Bone marrow (tissue), 2 donors: ENCODE measurements around the gene PBX1.

Source experiments
- DNase-seq, 2 donors: peaks; one replicate each; lab custom pipeline; 2025; lab: John Stamatoyannopoulos, UW

The PBX1 gene

DNA sequence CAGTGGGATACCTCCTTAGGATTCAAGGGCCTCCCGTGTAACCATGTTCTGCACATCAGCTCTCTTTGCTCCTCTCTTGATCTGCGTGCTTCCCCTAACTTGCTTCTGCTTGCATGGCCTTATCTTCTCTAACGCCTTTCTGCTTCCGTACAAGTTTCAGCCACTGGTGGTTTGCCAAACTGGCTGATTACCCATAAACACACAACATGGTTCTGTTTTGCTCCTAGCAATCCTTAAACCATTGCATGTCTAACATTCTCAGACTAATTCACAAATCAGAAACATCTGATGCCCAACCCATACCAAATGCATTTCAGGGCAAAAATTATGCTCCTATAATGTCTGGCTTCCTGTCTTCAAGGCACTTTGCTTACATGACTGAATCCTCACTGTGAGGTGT is 166.4 kb downstream of the PBX1 start:
- no peak for DNase-seq

DNA sequence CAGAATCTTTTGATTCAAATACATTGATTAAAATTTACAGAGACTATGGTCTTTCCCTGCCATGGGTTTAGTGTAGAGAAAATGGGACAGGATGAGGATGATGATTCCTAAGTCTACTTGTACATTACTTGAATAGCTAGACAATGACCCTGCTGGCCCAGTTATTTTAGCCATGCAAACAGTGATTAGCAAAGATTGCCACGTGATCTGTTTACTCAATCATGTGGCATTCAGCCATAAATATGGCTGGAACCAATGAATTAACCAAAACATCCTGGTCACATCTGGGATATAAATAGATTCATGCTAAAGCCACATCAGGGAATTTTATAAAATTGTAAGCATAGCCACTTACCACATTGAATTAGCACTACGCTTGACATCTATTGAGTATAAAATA is 167.3 kb downstream of the PBX1 start:
- DNase-seq = no peak

DNA sequence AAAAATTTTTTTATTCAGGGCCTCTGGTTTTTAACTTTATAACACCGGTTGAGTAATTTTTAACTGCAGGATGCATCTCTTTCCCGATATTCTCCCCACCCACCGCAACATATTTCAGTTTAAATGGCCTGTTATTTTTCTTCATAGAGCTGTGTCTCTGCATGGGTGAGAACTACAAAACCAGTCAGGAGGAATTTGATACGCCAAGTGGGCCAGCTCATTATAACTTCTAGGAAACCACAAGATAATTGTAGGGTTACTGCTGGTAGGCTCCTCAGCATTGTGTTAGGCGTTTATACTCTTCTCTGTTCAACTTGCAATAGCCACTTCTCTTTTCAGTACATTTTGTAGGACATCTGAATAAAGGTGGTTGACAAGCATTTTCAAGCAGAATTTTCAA is 169.7 kb downstream of the PBX1 start:
- no peak for DNase-seq

DNA sequence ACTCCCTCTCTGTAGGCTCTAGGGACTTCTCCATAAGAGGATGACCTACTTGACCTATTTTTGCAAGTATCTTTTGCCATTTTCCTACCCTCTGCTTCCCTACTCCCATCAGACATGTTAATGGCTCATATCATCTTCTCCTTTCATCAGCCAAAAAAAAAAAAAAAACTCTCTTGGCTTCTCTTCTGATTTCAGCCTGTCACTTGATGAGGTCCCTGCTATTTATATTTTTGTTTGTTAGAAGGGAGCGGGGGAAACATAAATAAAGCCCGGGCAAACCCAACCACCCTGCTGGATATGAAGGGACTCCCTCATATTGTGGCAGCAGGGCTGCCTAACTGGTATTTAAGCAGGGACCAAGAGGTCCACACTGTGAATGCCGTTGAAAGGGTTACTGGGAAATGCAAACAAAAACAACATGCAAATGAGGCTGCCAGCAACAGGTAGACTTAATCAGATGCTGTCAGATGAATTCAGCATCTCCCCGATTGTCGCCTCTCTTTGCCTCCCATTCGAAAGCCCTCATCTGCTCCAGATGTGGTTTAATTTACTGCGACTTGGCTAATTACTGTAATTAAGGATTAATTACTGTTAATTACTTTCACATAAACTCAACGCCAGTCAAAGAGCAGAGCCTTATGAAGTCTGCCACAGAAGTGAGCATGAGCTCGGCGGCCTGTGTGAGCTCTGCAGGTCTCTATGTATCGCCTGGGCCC is 172.3 kb downstream of the PBX1 start:
- no peak for DNase-seq

DNA sequence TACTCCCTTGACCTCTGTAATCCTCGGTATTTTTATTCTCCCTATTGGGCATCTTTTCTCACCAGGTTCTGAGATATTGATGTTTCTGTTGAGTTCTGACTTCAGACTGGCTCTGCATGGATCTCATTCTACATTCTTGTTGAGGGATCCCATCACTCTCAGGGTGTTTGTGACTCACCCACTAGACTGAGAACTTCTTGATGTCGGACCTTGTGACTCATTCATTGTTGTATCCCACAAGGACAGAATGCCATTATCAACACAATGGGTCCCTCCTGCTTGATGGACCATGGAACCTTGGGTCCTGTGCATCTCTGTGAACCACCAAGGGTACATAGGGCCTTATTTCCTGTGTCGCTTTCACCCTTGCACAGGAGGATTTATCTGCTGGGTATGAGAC is 174.1 kb downstream of the PBX1 start:
- no peak for DNase-seq

DNA sequence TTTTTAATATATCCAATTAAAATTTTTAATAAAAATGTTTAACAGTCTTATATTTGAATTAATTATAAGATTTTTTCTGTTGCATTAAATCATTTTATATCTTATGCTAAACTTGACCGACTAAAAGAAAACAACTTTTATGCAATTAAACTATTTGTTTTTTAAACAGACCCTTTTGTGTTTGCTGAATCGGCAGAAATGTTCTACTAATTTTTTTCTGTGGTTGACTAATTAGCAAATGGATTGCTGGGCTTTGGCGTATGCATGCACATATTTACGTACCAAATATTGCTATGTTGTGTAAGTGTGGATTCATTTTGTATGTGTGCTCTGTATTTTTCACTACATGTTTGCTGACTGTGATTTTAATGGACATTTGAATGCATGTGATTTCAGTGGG is 174.8 kb downstream of the PBX1 start:
- DNase-seq = no peak

DNA sequence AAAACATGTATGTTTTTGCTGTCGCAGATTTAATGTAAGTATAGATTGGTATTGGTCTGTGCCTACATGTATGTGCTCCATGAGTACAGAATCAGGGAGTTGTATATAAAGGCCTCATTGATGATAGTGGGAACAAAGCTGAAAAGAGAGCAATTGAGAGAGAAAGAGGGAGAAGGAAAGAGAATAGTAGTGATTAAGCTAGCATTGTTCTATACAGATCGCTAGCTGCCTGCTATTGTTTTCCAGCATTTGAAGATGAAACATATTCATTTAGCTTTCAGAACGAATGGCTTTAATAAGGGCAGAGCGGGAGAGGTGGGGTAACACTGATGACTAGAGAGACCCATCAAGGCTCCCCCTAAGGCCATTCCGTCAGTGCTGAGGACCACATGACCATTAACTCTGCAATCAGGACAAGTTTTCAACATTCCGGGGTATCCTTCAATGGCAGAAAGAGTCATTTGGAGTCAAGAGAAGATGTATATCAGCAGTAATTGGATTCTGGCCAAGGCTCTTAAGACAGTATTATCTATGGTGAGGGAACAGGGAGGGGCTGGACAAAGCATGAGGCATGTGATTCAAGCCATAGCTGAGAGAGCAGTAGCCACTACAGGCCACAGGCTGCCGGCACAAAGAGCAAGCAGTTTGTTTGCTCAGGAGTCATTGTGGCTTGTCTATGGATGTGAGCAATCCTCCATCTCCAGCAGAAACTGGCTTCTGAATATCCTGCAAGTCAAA is 176.5 kb downstream of the PBX1 start:
- DNase-seq = no peak

DNA sequence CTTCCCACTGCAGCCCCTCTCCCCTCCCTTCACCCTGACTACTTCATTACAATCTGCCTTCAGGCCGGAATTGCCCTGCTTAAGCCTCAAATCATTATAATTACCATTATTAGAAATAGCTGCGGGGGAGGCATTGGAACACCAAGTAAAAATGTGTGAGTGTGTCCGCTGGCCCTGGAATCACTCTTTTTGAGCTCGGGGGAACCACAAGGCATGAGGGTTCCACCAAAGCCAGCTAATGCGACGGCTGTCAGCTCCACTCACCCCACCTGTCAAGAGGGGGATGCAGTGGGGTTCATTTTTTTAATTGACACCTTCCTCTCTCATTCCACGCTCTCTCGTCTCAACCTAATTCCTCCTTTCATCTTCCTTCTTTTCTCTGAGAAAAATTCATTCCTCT is 177.2 kb downstream of the PBX1 start:
- DNase-seq = no peak

DNA sequence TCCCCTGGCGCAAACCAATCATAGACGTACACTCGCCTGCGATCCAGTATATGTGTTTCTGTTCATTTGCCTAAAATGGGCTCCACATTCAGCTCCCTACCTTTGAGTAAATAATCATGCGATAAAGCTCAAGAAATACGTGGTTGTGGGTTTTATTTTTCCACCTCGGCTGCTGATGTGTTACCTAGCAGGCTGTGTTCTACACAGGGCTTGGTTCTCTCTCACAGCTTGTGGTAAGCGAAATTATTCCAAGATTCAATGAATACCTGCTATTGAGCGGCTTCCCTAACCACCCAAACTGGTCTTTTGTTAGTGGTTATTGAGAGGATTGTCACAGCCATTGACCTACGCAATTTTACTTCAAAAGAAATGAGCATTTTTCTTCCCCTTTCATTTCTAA is 180.2 kb downstream of the PBX1 start:
- DNase-seq = no peak

DNA sequence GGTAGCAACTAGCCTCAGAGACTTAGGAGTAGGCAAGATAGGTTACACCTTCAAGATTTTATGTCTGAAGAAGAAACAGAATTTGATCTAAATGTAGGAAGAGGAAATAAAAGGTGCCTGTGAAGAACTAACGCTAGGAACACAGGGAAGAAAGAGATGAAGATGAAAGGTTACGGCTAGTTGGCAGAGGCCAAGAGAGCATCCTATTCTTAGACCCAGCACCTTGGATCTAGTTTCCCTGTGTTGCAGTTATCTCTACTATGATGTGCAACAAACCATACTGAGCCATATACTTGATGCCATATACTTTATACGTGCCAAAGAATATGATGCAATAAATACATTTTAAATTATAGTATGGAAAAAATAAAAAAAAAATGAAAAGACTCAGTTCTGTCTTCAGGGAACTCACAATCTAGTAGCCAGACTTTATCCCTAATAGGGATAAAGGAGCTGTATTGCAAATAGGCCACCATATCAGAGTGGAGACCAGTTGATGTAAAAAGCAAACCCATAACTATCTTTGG is 181.1 kb downstream of the PBX1 start:
- DNase-seq = no peak

DNA sequence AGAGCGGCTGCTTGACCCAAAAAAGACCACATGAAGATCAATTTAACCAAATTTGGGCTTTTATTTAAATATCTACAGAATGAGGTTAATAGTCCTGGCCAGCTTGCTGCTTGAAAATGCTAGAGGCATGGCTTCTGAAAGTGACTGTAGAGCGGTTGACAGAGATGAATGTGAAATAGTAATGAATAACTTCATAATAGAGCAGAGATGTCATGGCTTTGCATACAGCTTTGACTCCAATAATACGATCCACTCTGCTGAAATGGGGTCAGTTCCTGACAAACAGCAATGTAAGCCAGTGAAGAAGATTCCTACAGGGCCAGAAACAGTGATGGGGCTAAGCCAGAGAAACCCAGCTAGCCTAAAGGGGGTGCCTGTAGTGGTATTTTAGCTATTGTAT is 183.8 kb downstream of the PBX1 start:
- no peak for DNase-seq

DNA sequence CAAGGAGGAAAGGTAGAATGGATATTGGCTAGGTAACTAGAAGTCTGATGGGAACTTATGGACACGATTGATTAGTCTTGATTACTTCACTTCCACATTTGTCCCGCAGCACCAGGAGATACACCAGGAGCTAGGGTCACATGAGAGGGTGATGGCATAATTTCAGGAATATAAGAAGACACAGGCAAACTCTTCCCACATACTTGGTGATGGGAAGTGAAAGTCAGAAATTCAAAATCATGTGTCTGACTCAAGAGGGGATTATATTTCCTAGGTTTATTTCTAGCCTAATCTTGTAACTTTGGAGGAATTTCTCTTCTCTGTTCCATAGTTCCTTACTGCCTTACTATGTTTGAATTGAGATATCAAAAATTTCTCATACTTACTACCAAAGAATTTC is 185.0 kb downstream of the PBX1 start:
- DNase-seq = no peak

DNA sequence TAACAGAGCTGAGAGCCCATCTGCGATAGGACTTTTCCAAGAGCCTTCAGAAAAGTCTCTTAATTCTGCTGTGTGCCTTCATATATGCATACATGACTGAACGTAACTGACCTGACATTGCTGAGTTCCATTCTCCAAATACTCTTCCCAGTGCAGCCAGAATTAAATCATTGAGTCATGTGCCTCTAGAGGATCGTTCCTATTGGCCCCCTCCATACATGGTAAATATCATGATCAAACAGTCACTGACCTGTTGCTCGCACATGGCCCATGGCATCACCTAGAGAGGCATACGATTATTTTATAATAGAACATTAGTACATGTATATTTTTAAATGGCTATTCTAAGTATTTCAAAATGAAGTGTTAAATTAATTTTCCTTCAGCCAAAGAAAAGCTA is 186.8 kb downstream of the PBX1 start:
- DNase-seq = no peak

DNA sequence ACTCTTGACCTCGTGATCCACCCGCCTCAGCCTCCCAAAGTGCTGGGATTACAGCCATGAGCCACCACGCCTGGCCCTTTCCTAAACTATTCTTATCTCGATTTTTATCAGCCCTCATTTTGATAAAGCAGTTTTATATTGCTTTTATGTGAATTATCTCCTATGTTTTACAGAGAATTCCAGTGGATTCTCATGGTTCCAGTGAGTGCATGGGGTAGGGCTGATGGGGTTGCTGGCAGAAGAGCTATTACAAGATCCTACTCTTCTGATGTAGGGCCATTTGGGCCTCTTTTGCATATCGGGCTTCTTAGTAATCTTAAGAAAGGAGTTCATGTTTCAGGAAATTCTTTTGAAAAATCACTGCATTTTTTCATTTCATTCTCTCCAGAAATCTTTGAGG is 187.6 kb downstream of the PBX1 start:
- no peak for DNase-seq

DNA sequence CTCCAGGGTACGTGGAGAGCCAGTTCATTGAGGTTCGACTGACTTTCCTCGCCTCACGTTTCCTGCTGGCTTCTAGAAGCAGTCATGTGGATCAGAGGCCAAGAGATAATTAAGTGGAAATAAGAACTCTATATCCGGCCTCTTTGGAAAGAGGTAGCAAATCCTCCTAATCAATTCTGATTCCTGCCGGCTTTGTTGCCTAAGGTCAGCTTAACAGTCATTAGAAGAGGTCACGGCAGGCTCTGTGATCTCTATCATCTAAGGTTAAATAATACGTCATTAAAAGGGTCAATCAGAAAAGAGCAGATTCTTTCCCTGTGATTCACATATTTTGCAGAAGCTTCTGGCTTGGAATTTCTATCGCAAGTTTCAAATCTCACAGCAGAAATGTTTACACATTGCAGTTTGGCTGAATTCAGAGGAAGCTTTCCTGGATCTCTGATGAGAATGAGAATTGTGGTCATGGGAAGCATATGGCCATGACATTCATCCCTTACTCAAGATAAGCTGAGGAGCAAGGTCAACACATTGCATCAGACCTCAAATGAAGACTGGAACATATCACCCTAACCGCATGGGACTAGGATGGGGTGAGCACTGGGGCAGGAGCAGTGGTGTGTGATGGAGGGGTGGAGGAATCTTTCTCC is 189.4 kb downstream of the PBX1 start:
- DNase-seq = no peak

DNA sequence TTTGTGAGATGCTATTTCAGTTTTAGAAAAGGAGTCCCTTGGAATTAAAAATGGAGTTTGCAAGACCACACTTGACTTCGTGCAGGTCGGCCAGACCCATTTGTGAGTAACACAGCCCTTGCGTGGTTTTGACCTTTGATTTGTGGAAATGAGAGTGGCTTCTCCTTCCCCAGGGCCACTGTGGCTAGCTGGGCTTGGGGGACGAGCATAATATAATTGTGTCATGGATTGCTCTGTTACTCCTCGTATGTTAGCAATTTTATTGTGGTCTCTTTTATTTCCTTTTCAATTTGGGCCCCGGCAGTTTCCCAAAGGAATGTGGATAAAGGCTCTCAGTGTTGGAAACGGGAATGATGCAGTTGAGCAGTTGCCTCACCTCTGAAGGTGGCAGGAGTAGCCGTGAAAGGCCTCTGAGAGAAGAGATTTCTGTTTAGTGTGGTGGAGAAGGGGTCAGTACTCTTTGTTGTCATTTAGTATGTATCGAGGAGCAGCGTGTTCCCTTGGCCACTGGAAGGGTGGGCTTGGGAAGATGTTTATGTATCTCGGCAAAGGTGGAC is 194.6 kb downstream of the PBX1 start:
- no peak for DNase-seq

DNA sequence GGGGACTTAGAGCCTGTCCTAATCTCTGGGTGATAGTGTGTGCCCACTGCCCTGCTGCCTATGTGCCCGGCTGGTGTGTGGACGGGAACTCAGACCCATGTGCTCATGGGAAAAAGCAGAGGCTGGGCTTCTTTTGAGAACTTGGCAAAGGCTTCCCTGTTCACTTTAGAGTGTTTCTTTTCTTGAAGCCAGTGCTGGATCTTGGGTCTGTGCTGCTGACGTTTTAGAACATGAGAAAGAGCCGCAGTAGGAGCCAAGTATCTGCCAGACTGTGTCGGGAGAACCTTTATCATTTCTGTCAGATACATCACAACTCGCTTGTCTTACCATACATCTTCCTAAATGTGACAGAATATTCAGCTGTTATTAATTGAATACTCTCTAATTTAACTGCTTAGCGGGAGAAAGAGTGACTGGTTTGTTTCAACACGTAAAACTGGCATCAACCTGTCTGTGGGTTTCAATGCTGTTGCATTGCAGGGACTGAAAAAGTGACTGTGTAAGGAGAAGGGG is 195.2 kb downstream of the PBX1 start:
- no peak for DNase-seq

DNA sequence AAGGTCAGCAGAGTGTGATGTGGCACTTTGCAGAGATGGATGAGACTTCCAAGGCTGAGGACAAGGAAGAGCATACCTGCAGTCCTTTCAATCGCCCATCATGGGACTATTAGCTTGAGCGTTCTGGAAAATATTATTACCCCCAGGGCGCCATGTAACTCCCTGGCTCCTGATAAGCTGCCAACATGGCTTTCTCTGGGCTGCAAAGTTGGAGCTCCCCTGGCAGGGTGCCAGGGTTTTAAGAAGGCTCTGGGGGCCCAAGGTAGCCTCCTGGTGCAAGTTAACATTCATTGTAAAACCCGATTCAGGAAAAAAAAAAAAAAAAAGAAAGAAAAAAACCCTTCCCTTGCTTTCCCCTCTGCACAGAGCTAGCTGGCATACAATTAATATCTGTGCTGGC is 196.7 kb downstream of the PBX1 start:
- DNase-seq = no peak

DNA sequence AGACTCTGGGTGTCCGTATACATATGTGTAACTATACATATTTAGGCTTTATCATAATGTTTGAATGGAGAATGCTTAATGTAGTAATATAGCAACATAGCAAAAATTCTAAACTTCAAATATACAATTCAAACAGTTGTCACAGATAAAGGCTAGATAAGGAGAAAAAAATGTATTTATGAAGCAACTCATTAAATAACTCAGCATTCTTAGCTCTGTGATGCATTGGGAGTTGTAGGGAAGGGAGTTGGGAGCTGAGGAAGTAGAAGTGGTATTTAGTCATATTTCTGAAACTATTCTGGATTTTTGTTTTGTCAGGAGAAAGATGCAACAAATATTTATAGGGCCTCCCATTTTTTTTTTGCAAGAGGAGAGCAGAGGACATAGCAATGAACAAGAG is 197.8 kb downstream of the PBX1 start:
- DNase-seq = no peak

DNA sequence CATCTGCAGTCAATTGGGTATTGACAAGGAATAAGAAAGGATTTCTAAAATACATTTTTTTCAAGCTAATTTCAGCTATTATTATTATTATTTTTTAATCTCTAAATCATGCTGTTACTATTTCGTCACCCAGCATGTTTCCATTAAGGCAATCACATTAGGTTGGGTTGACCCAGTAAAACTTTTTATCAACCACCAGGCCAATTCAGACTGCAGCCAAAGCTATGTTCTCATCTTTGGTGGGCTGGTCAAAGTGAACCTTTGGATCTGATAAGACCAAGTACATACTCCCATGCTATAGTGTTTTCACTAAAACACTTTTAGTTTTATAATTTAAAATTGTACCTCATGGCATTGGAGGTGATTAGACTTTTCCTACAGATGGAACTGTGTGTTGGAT is 198.6 kb downstream of the PBX1 start:
- no peak for DNase-seq

DNA sequence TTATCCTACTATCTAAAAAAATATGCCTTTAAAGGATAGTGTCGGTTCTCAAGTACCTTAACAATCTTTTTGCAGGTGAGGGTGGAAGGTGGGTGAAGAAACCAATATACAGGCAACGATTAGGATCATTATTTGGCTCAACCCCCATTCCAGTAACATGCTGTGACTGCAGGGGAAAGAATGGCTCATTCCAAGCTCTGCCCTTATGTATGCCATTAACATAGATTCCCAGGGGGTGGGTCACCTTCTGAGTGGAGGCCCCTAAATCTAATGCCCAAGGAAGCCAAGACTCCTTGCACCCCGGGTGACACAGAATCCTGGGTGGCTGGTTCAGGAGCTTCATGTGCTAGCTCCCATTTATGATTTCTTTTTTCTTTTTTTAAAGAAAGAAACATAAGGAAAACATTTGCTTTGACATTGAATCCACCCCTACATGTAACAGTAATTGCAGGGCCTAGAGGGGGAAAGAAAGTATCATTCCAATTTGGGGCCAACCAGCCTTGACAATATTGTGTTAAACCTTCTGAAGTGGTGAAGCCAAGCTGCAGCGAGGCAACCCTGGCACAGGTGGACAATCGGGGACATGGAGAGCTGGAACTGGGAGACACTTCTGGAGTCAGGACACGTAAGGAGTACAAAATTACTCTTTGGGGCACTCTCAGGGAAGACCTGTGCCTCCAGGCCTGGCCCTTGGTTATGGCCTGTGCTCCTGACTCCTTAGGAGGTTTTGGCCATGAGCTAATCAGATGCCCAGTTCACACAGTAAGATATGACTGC is 200.3 kb downstream of the PBX1 start:
- DNase-seq = no peak

DNA sequence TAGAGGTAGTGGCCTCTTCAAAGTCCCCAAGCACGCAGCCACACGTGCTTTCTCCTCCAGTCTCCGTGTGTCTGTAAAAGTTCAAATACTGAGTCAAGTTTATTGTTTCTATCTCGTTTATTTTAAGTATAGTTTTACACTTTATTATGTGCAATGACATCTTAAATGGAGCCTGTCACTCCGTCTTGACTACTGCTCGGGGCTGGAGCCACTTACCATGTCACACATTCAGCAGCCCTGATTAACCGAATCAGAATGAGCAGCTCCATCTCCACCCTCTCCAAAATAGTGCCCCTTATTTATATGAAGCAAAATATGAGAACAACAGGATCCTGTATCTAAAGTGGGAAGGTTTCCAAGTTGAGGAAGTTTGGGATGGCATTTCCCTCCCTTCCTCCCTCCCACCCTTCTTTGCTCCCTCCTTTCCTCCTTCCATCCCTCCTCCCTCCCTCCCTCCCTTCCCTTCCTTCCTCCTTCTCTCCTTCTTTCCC is 201.0 kb downstream of the PBX1 start:
- no peak for DNase-seq
